ENCODE measurements around the gene FCHSD2.

The FCHSD2 gene

DNA sequence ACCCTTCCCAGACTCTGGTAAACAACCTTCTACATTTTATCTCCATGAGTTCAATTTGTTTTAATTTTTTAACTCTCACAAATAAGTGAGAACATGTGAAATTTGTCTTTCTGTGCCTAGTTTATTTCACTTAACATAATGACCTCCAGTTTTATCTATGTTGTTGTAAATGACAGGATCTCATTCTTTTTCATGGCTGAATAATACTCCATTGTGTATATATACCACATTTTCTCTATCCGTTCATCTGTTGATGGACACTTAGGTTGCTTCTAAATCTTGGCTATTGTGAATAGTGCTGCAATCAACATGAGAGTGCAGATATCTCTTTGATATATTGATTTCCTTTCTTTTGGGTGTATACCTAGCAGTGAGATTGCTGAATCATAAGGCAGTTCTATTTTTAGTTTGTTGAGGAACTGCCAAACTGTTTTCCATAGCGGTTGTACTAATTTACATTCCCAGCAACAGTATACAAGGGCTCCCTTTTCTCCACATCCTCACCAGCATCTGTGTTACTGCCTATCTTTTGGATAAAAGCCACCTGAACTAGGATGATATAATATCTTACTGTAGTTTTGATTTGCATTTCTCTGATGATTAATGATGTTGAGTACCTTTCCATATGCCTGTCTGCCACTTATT lies 234.0 kb downstream of the FCHSD2 start:
- no peak for DNase-seq (ENCODE audit: extremely low read depth, low read depth)
- TF ChIP-seq, protein P1, sequence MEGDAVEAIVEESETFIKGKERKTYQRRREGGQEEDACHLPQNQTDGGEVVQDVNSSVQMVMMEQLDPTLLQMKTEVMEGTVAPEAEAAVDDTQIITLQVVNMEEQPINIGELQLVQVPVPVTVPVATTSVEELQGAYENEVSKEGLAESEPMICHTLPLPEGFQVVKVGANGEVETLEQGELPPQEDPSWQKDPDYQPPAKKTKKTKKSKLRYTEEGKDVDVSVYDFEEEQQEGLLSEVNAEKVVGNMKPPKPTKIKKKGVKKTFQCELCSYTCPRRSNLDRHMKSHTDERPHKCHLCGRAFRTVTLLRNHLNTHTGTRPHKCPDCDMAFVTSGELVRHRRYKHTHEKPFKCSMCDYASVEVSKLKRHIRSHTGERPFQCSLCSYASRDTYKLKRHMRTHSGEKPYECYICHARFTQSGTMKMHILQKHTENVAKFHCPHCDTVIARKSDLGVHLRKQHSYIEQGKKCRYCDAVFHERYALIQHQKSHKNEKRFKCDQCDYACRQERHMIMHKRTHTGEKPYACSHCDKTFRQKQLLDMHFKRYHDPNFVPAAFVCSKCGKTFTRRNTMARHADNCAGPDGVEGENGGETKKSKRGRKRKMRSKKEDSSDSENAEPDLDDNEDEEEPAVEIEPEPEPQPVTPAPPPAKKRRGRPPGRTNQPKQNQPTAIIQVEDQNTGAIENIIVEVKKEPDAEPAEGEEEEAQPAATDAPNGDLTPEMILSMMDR (IDR thresholded peaks at IDR 0.05; ENCODE audit: low read depth, low read length) = no peak

DNA sequence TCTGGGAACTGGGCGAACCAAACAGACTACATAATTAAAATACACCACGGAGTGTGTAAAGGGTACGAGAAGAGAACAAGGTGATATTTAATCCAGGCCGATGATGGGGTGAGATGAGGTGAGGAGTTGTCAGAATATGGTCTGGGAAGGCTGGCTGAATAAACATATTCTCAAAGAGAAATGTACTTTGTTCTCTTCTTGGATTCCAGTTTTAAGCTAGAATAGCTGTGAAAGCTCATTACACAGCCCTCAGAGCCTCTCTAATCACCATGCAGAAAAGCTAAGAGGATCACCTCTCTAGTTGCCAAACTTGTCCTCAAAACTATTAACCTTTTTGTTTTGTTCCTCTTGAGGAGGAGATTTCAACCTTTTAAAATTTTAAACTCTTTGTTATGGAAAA lies 238.1 kb downstream of the FCHSD2 start:
- TF ChIP-seq, protein P1 (IDR thresholded peaks at IDR 0.05; ENCODE audit: low read depth, low read length) = no peak
- DNase-seq (ENCODE audit: extremely low read depth, low read depth) = no peak

DNA sequence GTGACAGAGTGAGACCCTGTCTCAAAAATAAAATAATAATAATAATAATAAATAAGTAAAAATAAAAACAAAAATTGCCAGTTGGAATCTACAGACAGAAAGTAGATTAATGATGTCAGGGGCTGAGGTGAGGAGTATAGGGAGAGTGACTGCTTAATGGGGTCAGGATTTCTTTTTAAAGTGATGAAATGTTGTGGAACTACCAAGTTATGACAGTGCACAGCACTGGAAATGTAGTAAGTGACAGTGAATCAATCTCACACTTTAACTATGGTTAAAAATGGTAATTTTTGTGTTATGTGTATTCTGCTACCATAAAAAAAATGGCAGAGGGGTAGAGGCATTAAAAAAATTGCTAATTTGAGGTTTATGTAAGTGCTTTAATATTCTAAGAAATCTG lies 240.7 kb downstream of the FCHSD2 start:
- TF ChIP-seq, protein P1 (IDR thresholded peaks at IDR 0.05; ENCODE audit: low read depth, low read length) = no peak
- DNase-seq (ENCODE audit: extremely low read depth, low read depth) = no peak

DNA sequence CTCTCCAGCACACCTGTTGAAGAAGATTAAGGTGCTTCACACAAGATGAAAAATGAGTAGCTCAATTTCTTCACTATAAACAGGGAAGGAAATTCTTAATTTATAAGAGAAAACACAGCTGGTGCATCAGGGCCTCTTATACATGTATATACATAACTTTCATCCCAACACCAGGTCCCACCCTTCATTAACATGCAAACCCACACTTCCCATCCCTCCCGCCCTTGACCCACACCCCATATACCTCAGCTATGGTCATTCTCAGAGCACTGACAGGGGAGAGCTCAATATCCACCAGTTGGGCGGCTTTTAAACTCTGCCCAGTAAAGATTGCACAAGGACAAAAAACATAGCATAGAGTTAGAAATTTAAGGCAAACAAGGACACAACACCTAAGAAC lies 242.1 kb downstream of the FCHSD2 start:
- TF ChIP-seq, protein P1 (IDR thresholded peaks at IDR 0.05; ENCODE audit: low read depth, low read length) = no peak
- DNase-seq (ENCODE audit: extremely low read depth, low read depth) = no peak

DNA sequence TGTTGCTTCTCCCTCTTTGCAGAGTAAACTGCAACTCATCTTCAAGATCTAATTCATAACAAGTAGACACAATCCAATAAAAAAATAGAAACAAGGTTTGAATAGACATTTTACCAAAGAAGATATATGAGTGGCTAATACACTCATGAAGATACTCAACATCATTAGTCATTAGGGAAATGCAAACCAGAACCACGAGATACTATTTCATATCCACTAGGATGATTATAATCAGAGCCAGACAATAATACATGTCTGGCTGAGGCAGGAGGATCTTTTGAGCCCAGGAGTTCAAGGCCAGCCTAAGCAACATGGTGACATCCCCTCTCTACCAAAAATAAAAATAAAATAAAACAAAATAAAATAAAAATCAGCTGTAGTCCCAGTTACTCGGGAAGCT lies 242.9 kb downstream of the FCHSD2 start:
- DNase-seq (ENCODE audit: extremely low read depth, low read depth) = no peak
- TF ChIP-seq, protein P1 (IDR thresholded peaks at IDR 0.05; ENCODE audit: low read depth, low read length) = no peak

DNA sequence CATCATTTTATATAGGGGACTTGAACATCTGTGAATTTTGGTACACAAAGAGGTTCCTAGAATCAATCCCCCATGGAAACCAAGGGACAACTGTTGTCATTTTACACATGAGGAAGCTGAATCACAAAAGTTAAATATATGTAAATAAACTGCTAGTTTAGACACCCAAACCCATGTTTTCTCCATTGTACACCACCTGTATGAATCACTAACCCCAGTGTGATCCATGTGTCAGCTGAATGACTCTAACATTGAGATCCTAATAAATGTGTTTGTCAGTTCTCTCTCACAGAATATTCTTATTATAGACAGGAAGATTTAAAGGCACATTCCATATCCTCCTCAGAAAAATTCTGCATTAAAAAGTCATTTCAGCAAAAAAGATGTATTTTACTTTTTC lies 244.6 kb downstream of the FCHSD2 start:
- DNase-seq (ENCODE audit: extremely low read depth, low read depth) = no peak
- TF ChIP-seq, protein P1 (IDR thresholded peaks at IDR 0.05; ENCODE audit: low read depth, low read length) = no peak

DNA sequence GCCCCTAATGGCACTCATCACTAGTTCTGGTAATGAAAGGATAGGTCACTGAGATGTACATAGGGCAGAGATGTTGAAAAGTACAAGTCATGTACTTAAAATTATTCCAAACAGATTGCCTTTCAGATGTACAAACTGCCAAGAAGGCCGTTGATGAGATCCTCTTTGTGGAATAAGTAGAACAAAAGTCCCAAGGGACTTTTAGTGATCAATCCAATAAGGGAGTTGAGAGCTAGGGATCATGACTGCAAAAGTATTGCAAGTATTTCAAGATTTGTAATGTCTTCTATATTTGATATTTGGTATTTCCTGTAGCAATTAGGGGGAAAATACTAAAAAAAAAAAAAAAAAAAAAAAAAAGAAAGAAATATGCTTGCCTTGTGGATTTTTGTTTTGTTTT lies 245.7 kb downstream of the FCHSD2 start:
- DNase-seq (ENCODE audit: extremely low read depth, low read depth) = no peak
- TF ChIP-seq, protein P1 (IDR thresholded peaks at IDR 0.05; ENCODE audit: low read depth, low read length) = no peak

All from AG09319 (cell line).